ENCODE measurements around the gene DLGAP5.

DNA sequence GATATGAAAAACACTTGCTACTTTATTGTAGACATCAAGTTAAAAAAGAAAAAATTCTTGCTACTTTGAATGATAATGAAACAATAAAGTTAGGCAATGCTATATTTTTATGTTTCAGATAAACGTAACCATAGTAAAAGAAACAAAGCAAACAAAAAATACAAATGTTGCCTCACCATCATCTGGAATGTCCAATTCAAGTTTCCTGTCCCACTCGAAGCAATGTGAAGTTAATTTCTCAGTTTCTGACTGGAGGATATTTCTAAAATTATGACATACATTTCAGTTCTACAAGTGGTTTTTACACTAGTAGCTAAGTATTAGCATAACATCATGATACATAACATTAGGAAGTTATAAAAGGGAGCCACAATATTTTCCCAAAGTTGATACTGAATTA, 20.9 kb downstream of the DLGAP5 start:
- TF ChIP-seq, protein P1, sequence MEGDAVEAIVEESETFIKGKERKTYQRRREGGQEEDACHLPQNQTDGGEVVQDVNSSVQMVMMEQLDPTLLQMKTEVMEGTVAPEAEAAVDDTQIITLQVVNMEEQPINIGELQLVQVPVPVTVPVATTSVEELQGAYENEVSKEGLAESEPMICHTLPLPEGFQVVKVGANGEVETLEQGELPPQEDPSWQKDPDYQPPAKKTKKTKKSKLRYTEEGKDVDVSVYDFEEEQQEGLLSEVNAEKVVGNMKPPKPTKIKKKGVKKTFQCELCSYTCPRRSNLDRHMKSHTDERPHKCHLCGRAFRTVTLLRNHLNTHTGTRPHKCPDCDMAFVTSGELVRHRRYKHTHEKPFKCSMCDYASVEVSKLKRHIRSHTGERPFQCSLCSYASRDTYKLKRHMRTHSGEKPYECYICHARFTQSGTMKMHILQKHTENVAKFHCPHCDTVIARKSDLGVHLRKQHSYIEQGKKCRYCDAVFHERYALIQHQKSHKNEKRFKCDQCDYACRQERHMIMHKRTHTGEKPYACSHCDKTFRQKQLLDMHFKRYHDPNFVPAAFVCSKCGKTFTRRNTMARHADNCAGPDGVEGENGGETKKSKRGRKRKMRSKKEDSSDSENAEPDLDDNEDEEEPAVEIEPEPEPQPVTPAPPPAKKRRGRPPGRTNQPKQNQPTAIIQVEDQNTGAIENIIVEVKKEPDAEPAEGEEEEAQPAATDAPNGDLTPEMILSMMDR (IDR thresholded peaks at IDR 0.05; ENCODE audit: low read length), result no peak
- TF ChIP-seq EZH2 (optimal IDR thresholded peaks at IDR 0.05; ENCODE audit: low read depth, low read length), result no peak
- TF ChIP-seq EZH2phosphoT487 (IDR thresholded peaks at IDR 0.05; ENCODE audit: low read length), result no peak
